Measurements from ENCODE around the gene DIP2B. TPM values are rescaled to one million over a fixed set of nuclear protein-coding genes. Genes with fewer than 3 reads are reported as not detected.

The DIP2B gene
- total RNA-seq, 4 donors from 2014 or later: 19.8 to 25.9 (median 23.8) TPM

- Histone ChIP-seq H3K27ac (no peak overlapping the region), H3K9me3 (no peaks in the 10 kb centered on the region), H3K36me3 (peaks cover 0 to 90% of the 10 kb centered on the region in 2 donors), H3K4me3 (no peak overlapping the region), H3K4me1 (peaks cover 0 to 8% (median 0%) of the 10 kb centered on the region in 3 donors), H3K27me3 (no peaks in the 10 kb centered on the region)
- TF ChIP-seq EP300 (IDR thresholded peaks at IDR 0.05) (no peak), POLR2AphosphoS5 (IDR thresholded peaks at IDR 0.05) (no peak), POLR2A (IDR thresholded peaks at IDR 0.05) (no peak), CTCF (IDR thresholded peaks at IDR 0.05) (no peak)
- ATAC-seq: no peak
- WGBS, 2 donors (ENCODE audit: low coverage in 1 of 2): 98 to 100% methylated on average over 1 to 4 of the region's 7 CpGs
Observed at GRCh38 chr12:50707396-50707795, 202.6 kb downstream of the DIP2B start.

GRCh38 chr12:50708631-50709030 lies 203.8 kb downstream of the DIP2B start:
- Histone ChIP-seq H3K4me1 (peaks cover 0 to 8% (median 0%) of the 10 kb centered on the region in 3 donors), H3K36me3 (peaks cover 0 to 90% of the 10 kb centered on the region in 2 donors), H3K4me3 (no peak overlapping the region), H3K9me3 (no peaks in the 10 kb centered on the region), H3K27ac (no peak overlapping the region), H3K27me3 (no peaks in the 10 kb centered on the region)
- WGBS, 2 donors (ENCODE audit: low coverage in 1 of 2): 89% methylated on average over 2 of the region's 2 CpGs; no CpG with 5 or more reads in 1 of the 2 donors
- TF ChIP-seq POLR2AphosphoS5 (IDR thresholded peaks at IDR 0.05): no peak
- no peak for TF ChIP-seq CTCF (IDR thresholded peaks at IDR 0.05)
- TF ChIP-seq EP300 (IDR thresholded peaks at IDR 0.05): no peak
- TF ChIP-seq POLR2A (IDR thresholded peaks at IDR 0.05): no peak
- no peak for ATAC-seq

GRCh38 chr12:50711121-50711520 lies 206.3 kb downstream of the DIP2B start:
- TF ChIP-seq CTCF (IDR thresholded peaks at IDR 0.05): no peak
- TF ChIP-seq EP300 (IDR thresholded peaks at IDR 0.05): no peak
- no peak for TF ChIP-seq POLR2A (IDR thresholded peaks at IDR 0.05)
- no peak for TF ChIP-seq POLR2AphosphoS5 (IDR thresholded peaks at IDR 0.05)
- Histone ChIP-seq H3K36me3 (peaks cover 0 to 90% of the 10 kb centered on the region in 2 donors), H3K9me3 (no peaks in the 10 kb centered on the region), H3K4me3 (no peak overlapping the region), H3K27me3 (no peaks in the 10 kb centered on the region), H3K4me1 (peaks cover 0 to 15% (median 0%) of the 10 kb centered on the region in 3 donors), H3K27ac (peak overlapping the region in 1 of 4 donors; percentile 24)
- no peak for ATAC-seq
- 34 to 57% methylated on average over 6 of the region's 6 CpGs for WGBS, 2 donors (ENCODE audit: low coverage in 1 of 2)

- 27 to 47% methylated on average over 1 to 2 of the region's 2 CpGs for WGBS, 2 donors (ENCODE audit: low coverage in 1 of 2)
- ATAC-seq: no peak
- Histone ChIP-seq H3K27me3 (no peaks in the 10 kb centered on the region), H3K4me1 (peaks cover 0 to 15% (median 0%) of the 10 kb centered on the region in 3 donors), H3K9me3 (no peaks in the 10 kb centered on the region), H3K27ac (no peak overlapping the region), H3K4me3 (no peak overlapping the region), H3K36me3 (peaks cover 0 to 83% of the 10 kb centered on the region in 2 donors)
- TF ChIP-seq POLR2A (IDR thresholded peaks at IDR 0.05) (no peak), EP300 (IDR thresholded peaks at IDR 0.05) (no peak), CTCF (IDR thresholded peaks at IDR 0.05) (no peak), POLR2AphosphoS5 (IDR thresholded peaks at IDR 0.05) (no peak)
Observed at GRCh38 chr12:50715174-50715573, 210.4 kb downstream of the DIP2B start.

- ATAC-seq: no peak
- Histone ChIP-seq H3K4me3 (no peak overlapping the region), H3K36me3 (peaks cover 5 to 93% of the 10 kb centered on the region in 2 donors), H3K27me3 (no peaks in the 10 kb centered on the region), H3K9me3 (no peaks in the 10 kb centered on the region), H3K4me1 (peaks cover 0 to 7% (median 0%) of the 10 kb centered on the region in 3 donors), H3K27ac (no peak overlapping the region)
- 92 to 94% methylated on average over 2 of the region's 2 CpGs for WGBS, 2 donors (ENCODE audit: low coverage in 1 of 2)
- no peak for TF ChIP-seq POLR2AphosphoS5 (IDR thresholded peaks at IDR 0.05)
- TF ChIP-seq EP300 (IDR thresholded peaks at IDR 0.05): no peak
- no peak for TF ChIP-seq CTCF (IDR thresholded peaks at IDR 0.05)
- no peak for TF ChIP-seq POLR2A (IDR thresholded peaks at IDR 0.05)
Observed at GRCh38 chr12:50718760-50719159, 214.0 kb downstream of the DIP2B start.
